ENCODE data around the gene NUMA1.

NUMA1 gene

GRCh38 chr11:72014761-72015320 lies 65.5 kb downstream of the NUMA1 start:
- no peak for DNase-seq (ENCODE audit: low spot score)

DNA sequence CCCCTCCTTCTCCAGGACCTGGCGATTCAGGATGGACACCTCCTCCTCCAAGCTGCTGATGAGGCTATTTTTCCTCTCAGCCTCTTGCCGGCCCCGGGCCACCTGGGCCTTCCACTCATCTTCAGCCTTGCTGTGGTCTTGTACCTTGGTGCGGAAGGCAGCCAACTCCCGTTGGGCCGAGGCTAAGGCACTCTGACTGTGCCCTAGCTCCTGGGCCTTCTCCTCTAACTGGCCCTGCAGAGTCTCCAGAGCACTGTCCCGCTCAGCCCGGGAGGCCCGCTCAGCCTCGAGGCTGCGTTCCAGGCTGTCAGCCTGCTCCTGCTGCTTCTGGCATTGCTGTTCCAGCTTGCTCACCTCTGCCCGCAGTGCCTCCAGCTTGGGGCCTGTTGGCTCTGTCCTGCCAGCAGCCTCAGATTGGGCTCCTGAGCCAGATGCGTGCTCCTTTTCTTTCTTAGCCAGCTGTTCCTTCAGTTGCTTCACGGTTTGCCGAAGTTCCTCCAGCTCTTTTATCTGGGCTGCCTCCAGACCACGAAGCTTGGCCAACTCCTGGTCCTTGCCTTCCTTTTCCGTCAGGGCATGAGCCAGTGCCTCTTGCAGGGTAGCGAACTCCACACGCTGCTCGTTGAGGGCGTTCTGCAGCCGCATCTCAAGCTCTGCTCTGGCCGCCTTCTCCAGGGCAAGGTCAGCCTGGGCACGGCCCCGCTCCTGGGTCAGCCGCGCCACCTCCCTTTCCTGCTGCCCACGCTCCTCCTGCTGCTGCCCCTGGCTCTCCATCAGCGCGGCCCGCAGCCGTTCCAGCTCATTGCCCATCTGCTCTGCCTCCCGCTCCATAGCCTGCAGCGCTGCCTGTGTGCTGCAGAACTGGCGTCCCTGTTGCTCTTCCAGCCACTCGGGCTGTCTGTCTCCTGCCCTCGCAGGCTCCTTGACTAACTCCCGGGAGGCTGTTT lies 66.3 kb downstream of the NUMA1 start:
- no peak for DNase-seq (ENCODE audit: low spot score)

DNA sequence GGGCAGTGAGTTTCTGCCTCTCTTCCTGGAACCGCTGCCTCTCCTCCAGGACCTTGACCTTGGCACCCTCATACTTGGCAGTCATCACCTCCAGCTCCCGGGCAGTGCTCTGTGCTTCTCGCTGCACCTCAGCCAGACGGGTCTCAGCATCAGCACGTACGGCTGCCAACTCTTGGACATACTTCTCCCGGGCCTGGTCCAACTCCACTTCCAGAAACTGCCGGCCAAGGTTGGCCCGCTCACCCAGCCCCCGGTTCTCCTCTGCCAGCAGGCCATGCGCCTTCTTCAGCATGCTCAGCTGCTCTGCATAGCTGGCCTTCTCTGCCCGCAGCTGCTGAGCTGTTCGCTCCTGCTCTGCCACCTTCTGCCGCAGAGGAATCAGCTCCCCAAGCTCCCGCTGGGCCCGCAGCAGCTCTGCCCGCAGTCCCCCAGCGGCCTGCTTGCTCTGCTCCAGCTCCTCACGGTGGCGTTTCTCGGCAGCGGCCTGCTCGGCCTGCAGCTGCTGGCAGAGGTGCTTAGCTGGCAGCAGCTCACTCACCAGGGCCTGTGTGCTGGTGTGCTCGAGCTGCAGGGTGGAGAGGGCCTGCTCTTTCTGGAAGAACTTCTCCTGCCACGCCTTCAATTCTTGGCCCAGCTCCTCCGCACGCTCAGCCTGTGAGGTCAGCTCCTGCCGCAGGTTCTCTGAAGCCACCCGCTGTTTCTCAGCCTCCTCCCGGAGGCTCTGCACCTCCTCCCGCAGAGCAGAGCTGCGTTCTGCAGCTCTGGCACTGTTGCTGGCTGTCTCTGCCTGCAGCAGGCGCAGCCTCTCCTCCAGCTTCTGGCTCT lies 67.2 kb downstream of the NUMA1 start:
- no peak for DNase-seq (ENCODE audit: low spot score)

DNA sequence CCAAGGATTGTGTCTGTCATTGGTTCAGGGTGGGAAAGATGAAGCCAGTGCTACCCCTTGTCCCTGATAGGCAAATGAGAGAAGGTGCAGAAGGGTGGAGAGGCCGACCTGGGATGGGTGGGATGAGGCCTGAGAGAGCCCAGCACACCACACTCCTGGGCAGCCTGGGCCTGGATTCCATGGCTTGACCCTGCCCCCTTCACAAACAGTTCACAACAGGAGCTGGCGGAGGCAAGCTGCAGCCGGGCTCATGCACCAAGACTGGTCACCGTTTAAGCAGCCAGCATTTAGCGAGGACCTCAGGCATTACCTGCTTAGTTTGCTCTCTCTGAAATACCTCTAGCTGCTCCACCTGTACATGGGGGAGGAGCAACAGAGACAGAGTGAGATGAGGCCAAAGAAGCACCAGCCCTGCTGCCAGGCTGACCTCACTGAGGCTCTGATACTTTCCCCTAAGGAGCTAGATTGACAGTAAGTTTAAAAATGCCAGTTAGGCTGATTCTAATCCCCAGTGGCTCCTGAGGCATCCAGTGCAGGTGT lies 68.2 kb downstream of the NUMA1 start:
- DNase-seq (ENCODE audit: low spot score) = no peak

DNA sequence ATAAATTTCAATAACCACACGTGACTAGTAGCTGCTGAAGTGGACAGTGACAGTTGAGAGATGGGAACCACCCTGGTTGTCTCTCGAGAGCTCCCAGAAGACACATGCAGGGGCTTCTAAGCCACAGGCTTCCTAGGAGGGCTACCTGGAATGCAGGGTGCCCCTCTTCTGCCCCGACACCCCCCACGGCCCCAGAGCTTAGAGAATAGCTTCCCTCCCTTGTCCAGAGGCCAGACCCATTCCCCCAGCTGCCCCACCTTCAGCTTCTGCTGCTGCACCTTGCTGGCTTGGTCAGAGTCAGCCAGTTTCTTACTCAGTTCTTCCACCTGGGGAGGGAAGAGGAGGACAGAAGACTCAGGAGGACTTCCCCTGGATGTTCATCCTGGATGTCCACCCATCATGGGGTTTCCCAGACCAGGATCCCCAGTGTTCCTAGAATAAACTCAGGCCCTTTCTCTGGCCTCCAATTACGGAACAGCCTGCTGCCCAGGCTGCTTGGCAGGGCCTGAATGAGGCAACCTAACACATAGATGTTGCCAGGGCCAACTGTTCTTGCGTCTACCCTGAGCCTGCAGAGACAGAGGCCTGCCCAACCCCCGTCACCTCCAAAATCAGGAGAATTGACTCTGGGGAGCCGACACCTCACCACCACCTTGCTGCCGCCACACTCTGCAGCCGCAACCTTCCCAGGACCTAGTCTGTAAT lies 69.7 kb downstream of the NUMA1 start:
- no peak for DNase-seq (ENCODE audit: low spot score)

DNA sequence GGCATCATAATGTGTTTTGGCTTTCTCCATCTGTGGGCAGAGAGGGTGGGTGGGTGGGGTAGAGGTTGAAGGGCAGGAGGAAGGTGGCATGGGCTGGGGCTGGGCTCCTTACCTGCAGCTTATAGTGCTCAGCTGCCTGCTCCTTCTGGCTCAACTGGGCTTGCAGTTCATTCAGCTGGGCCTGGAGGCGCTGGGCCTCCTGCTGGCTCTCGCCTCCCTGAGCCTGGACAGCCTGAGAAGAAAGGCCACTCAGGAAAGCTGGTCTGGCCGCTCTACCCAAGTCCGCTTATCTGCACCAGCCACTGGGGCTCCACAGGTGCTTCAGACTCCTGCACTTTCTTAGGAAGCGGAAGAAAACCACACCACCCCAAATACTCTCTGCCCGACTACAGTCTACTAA lies 71.2 kb downstream of the NUMA1 start:
- no peak for DNase-seq (ENCODE audit: low spot score)

- no peak for DNase-seq (ENCODE audit: low spot score)
Observed at GRCh38 chr11:72008728-72009127, 71.6 kb downstream of the NUMA1 start.

DNA sequence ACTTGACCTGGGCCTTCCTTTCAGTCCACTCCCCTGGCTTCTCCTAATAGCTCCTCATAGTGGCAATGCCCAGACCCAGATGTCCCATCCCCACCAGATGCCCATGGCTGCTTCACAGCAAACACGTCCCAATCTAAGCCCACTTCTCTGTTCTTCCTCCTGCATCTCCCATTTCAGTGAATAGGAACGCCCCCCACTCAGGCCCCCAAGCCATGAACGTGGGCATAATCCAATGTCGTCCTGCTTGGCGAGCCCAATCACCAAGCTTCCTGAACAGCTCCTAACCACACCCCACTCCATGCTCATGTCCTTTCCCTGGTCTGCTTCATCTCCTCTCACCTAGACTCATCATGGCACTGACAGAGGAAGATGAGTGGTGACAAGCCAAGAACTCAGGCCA lies 72.8 kb downstream of the NUMA1 start:
- no peak for DNase-seq (ENCODE audit: low spot score)

GRCh38 chr11:72007089-72007476 lies 73.3 kb downstream of the NUMA1 start:
- DNase-seq (ENCODE audit: low spot score) = no peak

GRCh38 chr11:72006309-72007088 lies 73.8 kb downstream of the NUMA1 start:
- no peak for DNase-seq (ENCODE audit: low spot score)

GRCh38 chr11:72005347-72006260 lies 74.7 kb downstream of the NUMA1 start:
- no peak for DNase-seq (ENCODE audit: low spot score)

GRCh38 chr11:72004515-72005346 lies 75.6 kb downstream of the NUMA1 start:
- DNase-seq (ENCODE audit: low spot score) = no peak

GRCh38 chr11:72003776-72004171 lies 76.6 kb downstream of the NUMA1 start:
- no peak for DNase-seq (ENCODE audit: low spot score)

DNA sequence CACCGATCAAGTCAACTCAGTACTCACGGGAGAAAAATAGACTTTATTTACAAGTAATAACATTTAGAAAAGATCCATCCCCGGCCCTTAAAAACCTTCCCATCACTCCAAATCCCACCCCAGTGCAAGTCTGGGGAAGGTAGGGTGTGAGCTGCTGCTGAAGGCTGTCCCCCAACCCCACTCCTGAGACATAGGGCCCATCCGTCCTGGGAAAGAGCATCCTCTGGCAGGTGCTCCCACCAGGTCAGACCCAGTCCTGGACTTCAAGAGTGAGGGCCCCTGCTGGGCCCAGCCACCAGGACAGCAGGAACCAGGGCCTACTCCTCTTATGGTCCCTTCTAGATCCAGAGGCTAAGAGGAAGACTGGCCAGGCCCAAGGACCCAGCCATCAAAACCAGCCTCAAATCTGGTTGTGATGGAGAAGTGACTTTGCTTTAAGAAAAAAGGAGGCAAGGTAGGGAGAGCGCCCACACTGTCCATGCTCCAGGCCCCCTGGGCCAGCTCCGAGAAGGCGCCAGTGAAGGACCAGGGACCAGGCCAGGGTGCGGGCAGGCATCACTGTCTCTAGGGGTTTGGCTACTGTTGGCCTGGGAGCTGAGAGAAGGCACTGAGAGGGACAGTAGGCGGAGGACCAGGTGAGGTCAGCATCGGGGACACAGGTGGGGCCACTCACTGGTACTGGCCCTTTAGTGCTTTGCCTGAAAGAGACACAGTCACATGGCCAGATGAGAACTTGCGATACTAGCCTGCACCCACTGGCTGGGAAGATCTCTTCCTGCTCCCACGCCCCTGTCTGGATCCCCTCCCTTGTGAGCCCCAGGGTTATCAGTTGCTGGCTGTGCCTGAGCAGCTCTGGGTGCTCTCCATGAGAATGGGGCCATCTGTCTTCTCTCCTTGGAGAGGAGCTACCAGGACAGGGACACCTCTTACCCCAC lies 77.2 kb downstream of the NUMA1 start:
- no peak for DNase-seq (ENCODE audit: low spot score)

DNA sequence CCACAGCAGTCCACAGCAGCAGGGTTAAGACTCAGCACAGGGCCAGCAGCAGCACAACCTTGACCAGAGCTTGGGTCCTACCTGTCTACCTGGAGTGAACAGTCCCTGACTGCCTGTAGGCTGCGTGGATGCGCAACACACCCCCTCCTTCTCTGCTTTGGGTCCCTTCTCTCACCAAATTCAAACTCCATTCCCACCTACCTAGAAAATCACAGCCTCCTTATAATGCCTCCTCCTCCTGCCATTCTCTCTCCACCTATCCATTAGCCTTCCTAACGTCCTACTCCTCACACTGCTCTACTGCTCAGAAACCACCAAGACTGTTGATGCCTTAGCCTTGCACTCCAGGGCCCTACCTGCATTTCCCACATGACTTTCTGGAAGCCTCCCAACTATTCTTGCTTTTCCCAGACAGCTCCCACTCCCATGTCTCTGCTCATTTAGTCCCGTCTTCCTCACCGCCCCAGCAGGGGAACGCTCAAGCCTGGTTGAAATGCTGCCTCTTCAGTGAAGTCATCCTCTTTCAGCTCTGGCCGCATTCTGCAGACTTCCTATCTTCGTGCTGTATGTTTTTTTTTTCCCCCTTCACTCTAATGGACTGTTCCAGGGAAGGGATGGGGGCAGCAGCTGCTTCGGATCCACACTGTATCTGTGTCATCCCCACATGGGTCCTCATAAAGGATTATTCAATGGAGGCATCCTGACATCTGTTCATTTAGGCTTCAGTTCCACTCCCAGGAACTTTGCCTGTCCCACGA lies 78.3 kb downstream of the NUMA1 start:
- no peak for DNase-seq (ENCODE audit: low spot score)

DNA sequence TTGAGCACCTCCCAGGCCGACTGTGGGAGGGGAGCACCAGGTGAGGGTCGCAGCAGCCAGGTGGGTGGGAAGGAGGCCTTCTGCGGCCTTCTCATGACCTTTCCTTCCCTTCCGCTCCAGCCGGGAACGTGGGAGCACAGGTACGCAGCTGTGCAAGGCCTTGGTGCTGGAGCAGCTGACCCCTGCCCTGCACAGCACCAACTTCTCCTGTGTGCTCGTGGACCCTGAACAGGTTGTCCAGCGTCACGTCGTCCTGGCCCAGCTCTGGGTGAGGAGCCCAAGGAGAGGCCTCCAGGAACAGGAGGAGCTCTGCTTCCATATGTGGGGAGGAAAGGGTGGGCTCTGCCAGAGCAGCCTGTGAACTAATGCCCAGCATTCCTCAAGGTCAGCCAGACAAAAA lies 79.1 kb downstream of the NUMA1 start:
- DNase-seq (ENCODE audit: low spot score) = no peak

- no peak for DNase-seq (ENCODE audit: low spot score)
Observed at GRCh38 chr11:72000202-72000867, 80.0 kb downstream of the NUMA1 start.

All from hepatic stellate cell (primary cell).